SKM-1 treated with dmso at 0.1 percent for 144 hours (cell line): ENCODE results near the gene NKG7.
A peak's percentile ranks its signal among the peaks of the same experiment; 100 is the strongest.

ENCODE experiments used
- DNase-seq: peaks from one replicate; lab custom pipeline; 2025; ENCODE audit not compliant: unreplicated experiment; lab: John Stamatoyannopoulos, UW

NKG7 gene

DNA sequence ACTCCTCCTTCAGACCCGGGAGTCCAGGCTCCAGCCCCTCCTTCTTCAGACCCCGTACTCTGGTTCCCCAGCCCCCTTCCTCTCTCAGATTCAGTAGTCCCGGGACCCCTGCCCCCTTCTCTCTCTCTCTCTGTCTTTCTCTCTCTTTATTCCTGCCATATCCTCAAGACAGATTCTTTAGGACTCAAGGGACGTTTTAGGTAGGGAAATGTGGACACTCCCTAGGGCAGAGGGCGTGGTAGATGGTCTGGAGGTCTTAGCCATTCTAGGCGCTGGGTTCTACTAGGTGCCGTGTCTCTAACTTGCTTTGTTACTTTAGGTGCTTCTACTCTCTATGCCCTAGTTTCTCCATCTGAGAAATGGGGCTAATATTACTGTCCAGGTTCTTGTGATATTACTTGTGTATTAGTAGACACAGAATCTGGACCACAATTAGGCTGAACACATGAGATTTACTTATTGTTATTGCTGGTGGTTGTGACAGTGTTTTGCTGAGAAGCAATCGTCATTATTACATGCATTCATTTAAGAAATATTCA lies 18.7 kb upstream of the NKG7 start:
- DNase-seq, result no peak

DNA sequence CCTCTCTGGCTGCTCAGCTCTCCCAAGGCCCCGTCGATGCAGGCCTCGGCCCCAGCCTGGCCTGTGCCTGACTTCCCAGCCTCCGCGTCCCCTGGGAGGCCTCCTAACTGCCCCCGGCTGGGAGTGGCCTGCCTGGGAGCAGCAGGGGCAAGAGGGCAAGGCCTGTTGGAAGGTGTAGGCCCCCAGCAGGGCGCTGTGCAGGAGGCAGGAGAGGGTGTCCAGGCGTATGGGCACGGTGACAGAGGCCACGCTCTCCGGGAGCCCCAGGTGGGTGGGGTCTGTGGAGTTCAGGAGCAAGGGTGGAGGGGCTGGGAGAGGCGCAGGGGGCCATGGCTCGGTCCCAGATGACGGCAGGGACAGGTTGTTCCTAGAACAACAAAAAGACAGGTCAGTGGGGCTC lies 16.7 kb upstream of the NKG7 start:
- DNase-seq, result no peak

DNA sequence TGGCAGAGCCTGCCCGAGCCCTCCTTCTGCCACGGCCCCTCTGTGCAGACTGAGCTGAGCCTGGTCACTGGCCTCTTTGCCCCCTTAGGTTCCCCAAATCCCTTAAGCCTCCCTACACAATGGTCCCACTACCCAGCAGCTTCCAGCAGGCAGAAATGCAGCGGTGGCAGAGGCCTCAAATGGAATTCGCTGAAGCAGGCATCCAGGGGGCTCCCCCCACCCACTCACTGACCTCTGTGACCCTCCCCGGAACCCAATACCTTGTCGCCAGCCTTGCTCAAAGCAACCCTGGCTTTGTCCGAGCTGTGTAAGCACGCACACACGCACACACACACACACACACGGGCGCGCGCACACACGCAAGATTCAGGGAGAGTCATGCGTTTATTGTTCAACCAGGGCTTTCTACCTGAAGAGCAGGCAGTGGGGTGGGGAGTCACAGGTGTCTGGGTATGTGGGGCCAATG lies 15.5 kb upstream of the NKG7 start, which contains the start of gene LIM2:
TSS of gene LIM2 (minus strand) at position 51 of the 466 bp plus-strand sequence. CDS start 531 bp downstream, outside the sequence.
- no peak for DNase-seq

DNA sequence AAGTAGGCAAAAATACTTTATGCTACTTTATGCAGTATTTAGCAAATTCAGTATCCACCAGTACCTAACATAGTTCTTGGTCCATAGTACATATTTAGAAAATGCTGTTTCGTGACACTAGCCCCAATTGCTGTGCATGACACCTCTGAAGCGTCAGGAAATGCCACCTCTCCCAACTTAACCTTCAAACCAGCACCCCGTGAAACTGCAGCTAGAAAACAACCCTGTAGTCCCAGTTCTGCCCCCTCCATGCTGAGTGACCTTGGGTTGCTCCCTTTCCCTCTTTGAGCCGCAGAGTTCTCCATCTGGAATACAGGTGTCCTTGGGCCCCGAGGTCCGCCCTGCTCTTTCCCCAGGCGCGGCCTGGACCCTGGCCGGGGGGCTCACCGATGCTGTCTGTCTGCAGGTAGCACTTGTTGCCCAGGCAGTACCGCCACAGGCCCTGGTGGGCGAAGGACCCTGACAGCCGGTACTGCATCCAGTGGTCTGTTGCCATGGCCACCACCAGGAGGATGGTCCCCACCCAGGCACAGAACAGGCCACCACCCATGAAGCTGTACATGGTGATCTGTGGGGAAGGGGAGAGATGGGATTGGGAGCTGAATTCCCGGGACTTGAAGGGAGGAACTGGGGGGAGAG lies 14.5 kb upstream of the NKG7 start:
- no peak for DNase-seq

DNA sequence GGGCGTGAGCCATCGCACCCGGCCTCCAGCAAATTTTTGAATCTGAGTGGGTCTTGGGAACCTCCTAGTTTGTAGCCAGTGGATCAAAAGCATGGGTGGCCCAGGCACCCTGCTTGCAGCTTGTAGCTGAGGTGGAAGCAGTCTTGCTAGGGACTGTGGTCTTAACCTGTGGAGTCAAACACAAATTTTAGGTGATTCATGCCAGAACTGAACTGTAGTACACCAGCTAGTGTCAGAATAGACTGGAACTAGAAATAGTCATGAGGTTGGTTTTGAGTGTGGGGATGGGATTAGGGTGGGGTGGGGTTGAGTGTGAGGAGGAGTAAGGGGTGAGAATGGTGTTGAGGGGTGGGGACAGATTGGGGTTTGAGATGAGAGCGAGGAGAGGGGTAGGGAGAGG lies 9.6 kb upstream of the NKG7 start:
- DNase-seq, result no peak

DNA sequence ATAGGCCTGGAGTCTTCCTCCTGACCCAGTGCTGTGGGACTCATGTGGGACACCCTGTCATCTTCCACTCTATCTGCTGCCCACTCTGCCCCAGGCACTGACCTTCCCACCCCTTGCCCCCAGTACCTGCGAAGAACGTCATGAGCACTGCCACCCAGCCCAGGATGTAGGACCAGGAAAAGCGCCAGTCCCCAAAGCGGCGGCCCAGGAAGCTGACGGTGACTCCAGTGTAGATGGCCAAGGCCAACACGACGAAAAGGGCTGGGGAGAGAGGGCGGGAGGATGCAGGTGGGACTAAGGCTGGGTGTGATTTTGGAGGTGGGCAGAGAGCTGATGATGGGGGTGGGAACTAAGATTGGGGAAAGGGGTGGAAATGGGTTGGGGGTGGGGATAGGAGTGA lies 7.9 kb upstream of the NKG7 start:
- no peak for DNase-seq

DNA sequence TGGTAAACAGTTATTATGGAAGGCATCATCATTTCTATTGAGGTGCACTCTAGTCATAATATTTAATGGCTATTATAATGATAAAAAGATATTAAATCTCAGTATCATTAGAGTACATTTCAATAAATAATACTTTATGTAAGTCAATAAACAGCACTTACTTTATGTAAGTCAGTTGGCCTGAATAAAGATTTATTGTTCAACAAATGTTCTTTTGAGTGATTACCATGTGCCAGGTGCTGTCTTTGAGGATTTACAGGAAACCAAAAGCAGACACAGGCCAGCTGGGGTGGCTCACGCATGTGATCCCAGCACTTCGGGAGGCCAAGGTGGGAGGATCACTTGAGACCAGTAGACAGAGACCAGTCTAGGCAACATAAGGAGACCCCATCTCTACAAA lies 5.0 kb upstream of the NKG7 start:
- no peak for DNase-seq

DNA sequence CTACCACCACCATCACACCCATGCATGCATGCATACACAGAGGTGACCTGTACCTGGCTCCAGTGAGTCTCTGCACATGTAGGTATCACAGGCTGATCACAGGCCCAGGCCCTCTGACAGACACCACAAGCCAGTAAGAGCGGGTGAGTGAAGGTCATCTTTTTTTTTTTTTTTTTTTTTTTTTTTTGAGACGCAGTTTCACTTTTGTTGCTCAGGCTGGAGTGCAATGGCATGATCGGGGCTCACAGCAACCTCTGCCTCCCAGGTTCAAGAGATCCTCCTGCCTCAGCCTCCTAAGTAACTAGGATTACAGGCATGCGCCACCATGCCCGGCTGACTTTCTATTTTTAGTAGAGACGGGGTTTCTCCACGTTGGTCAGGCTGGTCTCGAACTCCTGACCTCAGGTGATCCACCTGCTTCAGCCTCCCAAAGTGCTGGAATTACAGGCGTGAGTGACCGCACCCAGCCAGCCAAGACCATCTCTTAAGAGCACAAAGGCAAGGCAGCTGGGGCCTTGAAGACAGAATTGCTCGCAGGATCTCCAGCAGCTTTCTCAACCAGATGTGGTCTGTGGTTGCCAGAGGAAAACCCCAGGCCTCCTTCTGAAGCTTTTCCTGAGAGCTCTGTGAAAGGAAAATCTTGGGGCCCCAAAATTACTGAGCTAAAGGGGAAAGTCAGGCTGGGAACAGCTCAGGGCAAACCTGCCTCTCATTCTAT lies 3.2 kb upstream of the NKG7 start:
- peak; percentile 5 for DNase-seq

DNA sequence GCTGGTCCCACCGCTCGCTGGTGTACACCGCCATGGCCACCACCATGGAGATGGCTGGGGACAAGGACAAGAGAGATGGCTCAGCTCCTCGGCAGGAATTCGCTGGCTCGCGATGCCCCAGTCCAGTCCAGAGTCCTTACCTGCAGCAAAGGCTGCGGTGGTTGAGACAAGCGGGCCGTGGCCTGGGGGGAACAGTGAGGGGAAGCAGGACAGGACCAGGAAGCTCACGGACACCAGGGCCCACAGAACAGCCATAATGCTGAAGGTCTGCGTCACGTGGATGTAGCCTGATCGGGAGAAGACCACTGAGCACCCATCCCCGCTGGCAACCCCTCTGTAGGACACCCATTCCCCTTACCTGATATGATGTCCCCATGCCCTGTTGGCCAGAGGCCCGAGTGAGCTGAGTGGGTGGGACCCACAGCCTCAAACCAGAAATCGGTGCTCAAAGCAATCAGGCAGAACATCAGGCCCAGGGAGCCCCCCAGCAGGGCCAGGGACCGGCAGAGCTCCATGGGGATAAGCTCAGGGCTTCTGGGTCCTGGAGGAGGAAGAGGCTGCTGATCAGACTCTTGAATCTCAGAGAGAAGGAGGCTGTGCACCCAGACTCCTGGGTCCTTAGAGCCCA lies 319 bp downstream of the NKG7 start:
- DNase-seq, result no peak

DNA sequence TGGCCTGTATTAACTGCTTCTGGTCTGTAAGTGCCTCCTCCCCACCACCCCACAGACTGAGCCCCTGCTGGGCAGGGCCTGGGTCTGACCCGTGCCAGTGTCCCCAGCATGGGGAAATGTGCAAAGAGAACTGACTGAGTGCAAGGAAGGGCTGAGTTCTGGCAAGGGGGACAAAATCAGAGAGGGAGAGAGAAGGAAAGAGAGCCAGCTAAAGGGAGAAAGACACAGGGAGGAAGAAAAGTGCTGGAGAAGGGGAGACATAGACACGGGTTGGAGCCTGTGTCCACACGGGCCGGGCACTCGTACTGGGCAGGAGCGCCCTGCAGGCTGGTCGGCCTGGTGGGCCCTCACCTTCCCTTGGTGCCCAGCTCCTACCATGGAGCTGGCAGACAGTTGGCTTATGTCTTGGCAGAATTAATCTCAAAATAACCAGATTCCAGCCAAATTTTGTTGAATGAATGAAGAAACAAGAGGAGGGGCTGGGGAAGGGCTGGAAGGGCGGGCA lies 1.2 kb downstream of the NKG7 start:
- no peak for DNase-seq

DNA sequence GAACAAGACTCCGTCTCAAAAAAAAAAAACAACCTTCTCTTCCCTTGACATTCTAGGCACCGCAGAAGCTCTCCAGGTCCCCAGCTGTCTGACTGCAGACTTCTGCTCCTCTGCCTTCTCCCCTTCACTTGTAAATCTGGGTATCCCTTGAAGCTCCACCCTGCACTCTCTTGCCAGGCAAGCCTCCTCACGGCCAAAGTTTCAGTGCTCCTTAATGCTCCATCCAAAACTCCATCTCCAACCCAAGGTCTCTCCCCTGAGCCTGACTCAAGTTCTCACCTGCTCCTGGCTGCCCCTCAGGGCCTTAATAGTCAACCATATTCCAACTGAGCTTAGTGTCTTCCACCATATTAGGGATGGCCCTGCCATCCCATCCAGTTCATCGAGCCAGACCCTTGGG lies 2.2 kb downstream of the NKG7 start:
- no peak for DNase-seq

DNA sequence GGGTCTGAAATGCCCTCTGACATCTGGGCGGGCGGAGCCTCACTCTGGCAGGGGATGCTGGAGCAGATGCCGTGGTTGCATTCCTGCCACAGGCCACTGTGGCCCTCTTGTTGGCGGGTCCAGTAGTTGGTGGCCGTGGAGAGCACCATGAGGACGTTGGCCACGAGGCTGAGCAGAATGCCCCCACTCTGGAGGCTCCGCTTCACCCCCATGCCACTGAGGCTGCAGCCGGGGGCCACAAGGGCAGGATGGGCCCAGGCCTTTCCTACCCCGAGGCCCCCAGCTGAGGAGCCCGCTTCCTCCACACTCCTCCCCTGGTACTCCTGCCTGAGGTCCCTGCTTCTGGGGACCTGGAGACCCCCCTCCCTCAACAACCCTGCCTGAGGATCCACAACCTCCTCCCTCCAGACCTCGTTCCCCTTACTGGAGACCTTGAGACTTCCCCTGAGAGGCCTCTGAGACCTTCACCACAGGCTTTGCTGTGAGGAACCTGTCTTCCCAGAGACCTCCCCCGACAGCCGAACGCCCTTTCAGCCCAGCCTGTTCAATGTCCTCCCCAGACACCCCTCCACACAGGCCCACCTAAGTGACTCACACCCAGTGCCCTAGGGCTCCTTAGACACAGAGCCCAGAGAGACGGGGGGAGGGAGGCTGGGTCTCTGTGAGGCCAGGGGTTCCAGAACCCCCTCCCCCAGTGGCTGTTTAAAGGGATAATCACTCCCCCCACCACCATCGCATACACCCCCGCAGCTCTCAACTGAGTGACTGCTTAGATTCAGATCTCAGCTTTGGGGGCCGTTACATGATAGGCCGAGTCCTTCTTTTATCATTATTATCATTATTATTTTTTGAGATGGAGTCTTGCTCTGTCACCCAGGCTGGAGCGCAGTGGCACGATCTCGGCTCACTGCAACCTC lies 3.8 kb downstream of the NKG7 start, which contains the start of gene CLDND2:
TSS of gene CLDND2 (minus strand) at position 638 of the 917 bp plus-strand sequence. CDS start at position 212, 426 bp downstream.
- DNase-seq, result peak; percentile 25

DNA sequence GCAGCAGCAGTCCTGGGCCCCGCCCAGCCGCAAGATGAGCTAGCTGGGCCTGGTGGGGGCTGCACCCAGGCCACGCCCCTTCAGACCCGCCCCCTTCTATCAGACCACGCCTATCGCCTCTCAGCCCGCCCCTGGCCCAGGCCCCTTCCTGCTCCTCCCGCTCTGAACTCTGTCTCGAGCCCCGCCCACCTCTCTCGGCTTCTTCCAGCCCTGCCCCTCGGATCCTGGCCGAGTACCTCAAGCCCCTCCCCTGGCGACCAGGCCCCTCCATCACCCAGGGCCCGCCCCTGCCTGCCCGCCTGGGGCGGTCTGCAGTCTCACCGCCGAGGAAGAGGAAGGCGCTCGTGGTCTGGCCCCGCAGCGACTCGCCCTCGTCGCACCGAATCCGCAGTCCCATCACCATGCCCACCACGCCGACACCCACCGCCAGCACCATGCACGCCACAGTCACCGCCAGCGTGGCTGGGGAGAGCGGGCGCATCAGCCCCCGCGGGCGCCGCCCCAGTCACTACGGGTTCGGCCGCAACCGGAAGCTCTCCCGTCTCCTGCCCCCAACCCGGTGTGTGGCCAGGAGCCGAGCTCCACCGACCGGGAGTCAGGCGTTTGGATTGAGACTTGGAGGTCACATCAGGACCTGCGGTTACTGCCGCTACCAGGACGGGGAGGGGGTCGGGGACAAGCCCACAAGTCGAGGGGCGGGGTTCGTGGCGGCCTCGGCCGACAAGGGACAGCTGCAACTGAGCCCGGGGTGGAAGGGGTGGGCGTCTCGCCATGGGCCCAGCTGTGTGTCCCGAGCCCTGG lies 4.7 kb downstream of the NKG7 start:
- DNase-seq, result peak; percentile 85

DNA sequence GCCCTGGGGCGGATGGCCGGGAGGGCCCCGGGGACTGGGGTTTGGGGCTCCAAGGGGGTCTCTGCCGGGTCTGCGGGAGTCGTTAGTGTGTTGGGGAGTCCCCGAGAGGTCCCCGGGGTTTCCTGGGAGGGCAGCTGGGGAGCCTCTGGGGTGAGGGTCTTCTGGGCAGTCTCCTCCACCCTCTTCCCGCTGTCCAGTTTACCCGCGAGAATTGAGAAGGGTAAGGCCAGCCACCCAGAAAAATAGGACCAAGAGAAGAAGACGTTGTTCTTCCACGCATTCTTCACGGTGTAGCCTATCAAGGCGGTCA lies 5.2 kb downstream of the NKG7 start:
- DNase-seq, result no peak

DNA sequence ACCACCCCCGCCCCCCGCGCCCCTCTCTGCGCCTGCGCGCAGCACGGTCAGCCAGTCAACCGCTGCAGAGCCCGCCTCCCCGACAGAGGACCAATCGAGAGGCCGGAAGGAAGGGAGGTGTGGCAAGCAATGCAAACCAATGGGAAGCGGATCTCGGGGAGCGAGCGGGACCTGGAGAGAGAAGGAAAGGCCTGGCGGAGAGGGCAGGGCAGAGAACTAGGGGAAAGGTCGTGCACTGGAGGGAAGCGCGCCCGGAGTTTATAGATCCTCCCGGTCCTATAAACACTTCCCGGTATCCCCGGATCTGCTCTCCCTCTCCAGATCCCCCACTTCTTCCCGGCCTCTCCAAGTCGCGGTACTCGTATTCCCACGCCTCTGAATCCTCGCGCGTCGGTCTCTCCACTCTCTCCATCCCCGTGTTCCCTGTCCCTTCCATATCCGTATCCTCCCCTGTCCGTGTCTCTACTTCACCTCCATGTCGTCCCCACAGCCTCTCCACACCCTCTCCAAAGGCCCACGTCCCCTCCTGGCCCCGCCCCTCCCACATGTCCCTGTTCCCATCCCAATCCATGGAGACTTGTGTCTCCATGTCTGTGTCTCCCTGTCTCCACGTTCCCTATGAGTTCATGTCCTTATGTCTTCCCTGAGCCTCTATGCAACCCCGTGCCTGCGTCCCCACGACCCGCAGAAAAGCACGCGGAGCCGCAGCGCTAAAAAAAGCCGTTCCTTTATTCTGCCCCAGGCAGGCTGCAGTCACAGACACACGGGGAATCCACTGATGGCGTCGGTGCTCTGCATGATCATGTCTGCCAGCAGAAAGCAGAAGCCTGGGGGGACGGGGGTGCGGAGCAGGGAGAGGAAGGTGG lies 5.8 kb downstream of the NKG7 start:
- DNase-seq, result peak; percentile 90

DNA sequence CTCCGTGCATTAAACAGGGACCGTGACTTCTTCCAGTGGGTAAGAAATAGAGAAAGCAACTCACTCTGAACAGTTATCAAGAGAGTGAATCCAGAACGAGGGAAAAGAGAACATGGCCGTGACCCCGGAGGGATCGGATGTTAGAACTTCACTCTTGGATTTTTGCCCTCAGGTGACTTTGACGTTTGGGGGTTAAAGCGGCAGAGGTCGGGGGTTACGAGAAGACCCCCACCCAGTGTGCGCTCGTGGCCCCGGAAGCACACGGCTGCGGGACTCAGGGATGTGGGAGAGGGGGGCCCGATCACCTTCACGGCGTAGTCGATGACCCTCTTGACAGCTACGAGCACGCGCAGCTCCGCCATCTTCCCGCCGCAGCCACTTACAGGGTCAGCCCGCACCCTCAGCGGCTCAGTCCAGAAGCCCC lies 6.5 kb downstream of the NKG7 start, which contains the start of gene ETFB:
TSS of gene ETFB (minus strand) at position 424 of the 424 bp plus-strand sequence. CDS start at position 362, 62 bp downstream.
- no peak for DNase-seq

DNA sequence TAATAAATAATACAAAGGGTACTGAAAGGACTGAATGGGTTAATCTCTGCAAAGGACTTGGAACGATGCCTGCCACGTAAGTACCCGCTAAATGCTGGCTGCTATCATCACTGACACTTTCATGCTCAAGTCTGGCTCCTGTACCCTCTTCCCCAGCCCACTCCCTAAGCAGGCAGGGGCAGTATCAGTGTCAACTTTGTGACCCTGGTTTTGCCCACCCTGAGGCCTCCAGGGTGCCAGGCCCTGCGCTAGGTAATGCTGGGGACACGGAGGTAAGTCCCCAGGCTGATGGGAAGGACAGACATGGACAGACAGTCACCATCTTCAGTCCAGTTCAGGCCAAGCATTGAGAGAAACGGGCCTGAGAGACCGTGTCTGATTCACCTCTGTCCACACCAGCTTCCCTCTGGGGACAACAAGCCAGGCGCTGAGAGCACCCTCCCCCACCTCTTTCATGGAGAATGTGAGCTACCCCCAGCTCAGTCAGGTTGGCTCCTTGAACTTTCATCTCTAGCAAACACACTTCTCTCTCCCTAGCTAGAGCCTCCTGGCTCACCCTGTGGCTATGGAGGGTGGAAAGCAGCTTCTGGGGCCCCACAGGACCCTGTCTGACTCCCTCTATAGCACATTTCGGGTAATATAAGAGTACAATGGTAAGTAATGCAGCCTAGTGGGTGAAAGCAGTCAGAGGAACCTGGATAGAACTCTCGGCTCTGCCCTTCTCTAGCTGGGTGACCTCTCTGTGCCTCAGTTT lies 7.1 kb downstream of the NKG7 start:
- DNase-seq, result no peak
